Suprapubic skin (tissue), 4 donors: ENCODE data around the gene ARSK. TPM values are rescaled to one million over a fixed set of nuclear protein-coding genes. Genes with fewer than 3 reads are reported as not detected.

Source experiments
- DNase-seq, 2 donors: peaks; one replicate each; pipeline ENCODE4 v3.0.0-alpha.2; 2019; ENCODE audit warnings: low spot score in 2 of 2
- H3K27ac ChIP-seq: fragments of 200-600 bp; sonication (generic); one replicate; pipeline ENCODE4 v1.5.1; 2019
- H3K27me3 ChIP-seq: fragments of 200-600 bp; sonication (generic); one replicate; pipeline ENCODE4 v1.5.1; 2019
- H3K36me3 ChIP-seq: fragments of 200-600 bp; sonication (generic); one replicate; pipeline ENCODE4 v1.5.1; 2019
- H3K4me1 ChIP-seq: fragments of 200-600 bp; sonication (generic); one replicate; pipeline ENCODE4 v1.5.1; 2019
- H3K4me3 ChIP-seq: fragments of 200-600 bp; sonication (generic); one replicate; pipeline ENCODE4 v1.5.1; 2019; ENCODE audit warnings: mild to moderate bottlenecking
- H3K9me3 ChIP-seq: fragments of 200-600 bp; sonication (generic); one replicate; pipeline ENCODE4 v1.5.1; 2019
- EP300 ChIP-seq: sonication (generic); formaldehyde crosslinking; IDR thresholded peaks from one replicate; pipeline ENCODE4 v1.6.1; 2017; ENCODE audit warnings: antibody characterized with exemption
- POLR2A ChIP-seq, 2 donors: fragments of 450-650 bp; IDR thresholded peaks; one replicate each; pipeline ENCODE4 v1.6.1; 2017; ENCODE audit warnings: antibody characterized with exemption in 2 of 2, mild to moderate bottlenecking in 2 of 2, moderate library complexity in 2 of 2
- POLR2AphosphoS5 ChIP-seq, 3 donors: sonication (generic); formaldehyde crosslinking; IDR thresholded peaks; one replicate each; pipeline ENCODE4 v1.6.1; 2017; ENCODE audit warnings: antibody characterized with exemption in 3 of 3
- WGBS: methylation state at CpG from one replicate; pipeline ENCODE4 v1.1.5; 2018; 5-methylcytosine and 5-hydroxymethylcytosine counted together
- total RNA-seq, 4 donors: library from RNA; depleted of rRNA; stranded (reverse); fragments of >200 nt; gene quantifications; one replicate each; pipeline ENCODE4 v1.1.0, GENCODE V29; 2016
- TF ChIP-seq, protein P1 (sequence below), 2 donors: fragments of 200-600 bp in 1 of 2; fragments of 450-650 bp in 1 of 2; sonication (generic) in 1 of 2; IDR thresholded peaks; one replicate each; pipeline ENCODE4 v1.5.1; 2016 to 2019; ENCODE audit warnings: antibody characterized with exemption in 2 of 2, mild to moderate bottlenecking in 1 of 2, moderate library complexity in 1 of 2

ARSK gene
- total RNA-seq, 4 donors from 2014 or later, result 5.4 to 10.6 (median 8.1) TPM

DNA sequence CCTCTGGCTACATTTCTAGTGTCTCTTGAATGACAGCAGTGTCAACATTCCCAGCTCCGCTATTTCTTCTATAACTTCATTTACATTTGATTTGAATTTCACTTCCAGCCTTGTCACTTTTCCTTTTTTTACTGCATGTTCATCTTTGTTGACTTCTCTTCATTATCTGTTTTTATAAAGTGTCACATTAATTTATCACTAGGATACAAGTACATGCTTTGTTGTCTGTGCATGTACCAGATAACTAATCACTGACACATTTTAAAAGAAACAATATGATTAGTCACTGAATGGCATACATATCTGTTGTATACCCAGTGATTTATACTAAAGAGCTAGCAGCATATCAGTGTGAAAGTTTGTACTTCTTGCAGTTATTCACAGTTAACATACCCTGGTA is 29.1 kb downstream of the ARSK start:
- Histone ChIP-seq H3K27ac (no peak overlapping the region), H3K4me1 (no peaks in the 10 kb centered on the region), H3K36me3 (no peaks in the 10 kb centered on the region), H3K4me3 (no peak overlapping the region), H3K9me3 (no peaks in the 10 kb centered on the region), H3K27me3 (no peaks in the 10 kb centered on the region)
- 100% methylated on average over 1 of the region's 1 CpG for WGBS
- DNase-seq, result no peak
- no peak for TF ChIP-seq POLR2A (IDR thresholded peaks at IDR 0.05)
- TF ChIP-seq, protein P1, sequence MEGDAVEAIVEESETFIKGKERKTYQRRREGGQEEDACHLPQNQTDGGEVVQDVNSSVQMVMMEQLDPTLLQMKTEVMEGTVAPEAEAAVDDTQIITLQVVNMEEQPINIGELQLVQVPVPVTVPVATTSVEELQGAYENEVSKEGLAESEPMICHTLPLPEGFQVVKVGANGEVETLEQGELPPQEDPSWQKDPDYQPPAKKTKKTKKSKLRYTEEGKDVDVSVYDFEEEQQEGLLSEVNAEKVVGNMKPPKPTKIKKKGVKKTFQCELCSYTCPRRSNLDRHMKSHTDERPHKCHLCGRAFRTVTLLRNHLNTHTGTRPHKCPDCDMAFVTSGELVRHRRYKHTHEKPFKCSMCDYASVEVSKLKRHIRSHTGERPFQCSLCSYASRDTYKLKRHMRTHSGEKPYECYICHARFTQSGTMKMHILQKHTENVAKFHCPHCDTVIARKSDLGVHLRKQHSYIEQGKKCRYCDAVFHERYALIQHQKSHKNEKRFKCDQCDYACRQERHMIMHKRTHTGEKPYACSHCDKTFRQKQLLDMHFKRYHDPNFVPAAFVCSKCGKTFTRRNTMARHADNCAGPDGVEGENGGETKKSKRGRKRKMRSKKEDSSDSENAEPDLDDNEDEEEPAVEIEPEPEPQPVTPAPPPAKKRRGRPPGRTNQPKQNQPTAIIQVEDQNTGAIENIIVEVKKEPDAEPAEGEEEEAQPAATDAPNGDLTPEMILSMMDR (IDR thresholded peaks at IDR 0.05), result no peak
- TF ChIP-seq POLR2AphosphoS5 (IDR thresholded peaks at IDR 0.05), result no peak
- no peak for TF ChIP-seq EP300

DNA sequence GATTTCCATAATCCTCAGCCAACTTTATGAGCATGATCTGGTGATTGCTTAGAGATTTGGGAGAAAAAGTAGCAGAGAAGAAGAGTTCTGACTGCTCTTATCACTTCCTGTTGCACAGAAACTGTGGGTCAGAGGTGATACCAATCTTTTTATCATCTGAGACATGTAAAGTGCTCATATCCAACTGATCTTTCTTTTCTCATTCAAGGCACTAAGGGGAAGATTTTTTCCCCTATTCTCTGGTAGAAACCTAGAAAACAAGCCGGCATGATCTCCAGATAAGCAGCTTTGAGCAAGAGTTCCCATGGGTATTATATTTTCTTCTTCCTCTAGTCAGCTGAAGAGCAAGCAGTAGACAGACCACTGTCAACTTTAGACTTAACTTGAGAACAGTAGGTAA is 36.0 kb downstream of the ARSK start:
- Histone ChIP-seq H3K36me3 (no peaks in the 10 kb centered on the region), H3K4me3 (no peak overlapping the region), H3K4me1 (no peaks in the 10 kb centered on the region), H3K27ac (no peak overlapping the region), H3K9me3 (no peaks in the 10 kb centered on the region), H3K27me3 (no peaks in the 10 kb centered on the region)
- 66% methylated on average over 1 of the region's 1 CpG for WGBS
- no peak for DNase-seq
- TF ChIP-seq, protein P1 (IDR thresholded peaks at IDR 0.05), result no peak
- no peak for TF ChIP-seq POLR2A (IDR thresholded peaks at IDR 0.05)
- no peak for TF ChIP-seq EP300
- TF ChIP-seq POLR2AphosphoS5 (IDR thresholded peaks at IDR 0.05), result no peak

DNA sequence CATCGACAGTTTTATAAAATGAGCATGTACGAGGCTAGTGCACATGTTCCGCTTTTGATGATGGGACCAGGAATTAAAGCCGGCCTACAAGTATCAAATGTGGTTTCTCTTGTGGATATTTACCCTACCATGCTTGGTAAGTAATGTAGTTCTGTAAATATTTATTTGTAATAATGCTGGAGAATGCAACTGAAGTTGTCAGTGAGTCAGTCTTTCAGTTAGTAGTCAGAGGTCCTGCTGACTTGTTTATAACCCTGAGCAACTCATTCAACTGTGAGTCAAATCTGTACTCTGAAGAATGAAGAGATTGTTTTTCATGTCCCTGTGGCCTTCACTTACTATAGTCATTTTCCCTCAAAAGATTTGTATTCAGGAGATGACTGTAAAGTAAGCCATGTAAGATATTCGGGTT is 36.6 kb downstream of the ARSK start:
- Histone ChIP-seq H3K4me1 (no peaks in the 10 kb centered on the region), H3K27ac (no peak overlapping the region), H3K27me3 (no peaks in the 10 kb centered on the region), H3K9me3 (no peaks in the 10 kb centered on the region), H3K4me3 (no peak overlapping the region), H3K36me3 (no peaks in the 10 kb centered on the region)
- WGBS, result 87% methylated on average over 5 of the region's 5 CpGs
- TF ChIP-seq POLR2AphosphoS5 (IDR thresholded peaks at IDR 0.05), result no peak
- TF ChIP-seq, protein P1 (IDR thresholded peaks at IDR 0.05), result no peak
- no peak for TF ChIP-seq EP300
- no peak for TF ChIP-seq POLR2A (IDR thresholded peaks at IDR 0.05)
- no peak for DNase-seq

DNA sequence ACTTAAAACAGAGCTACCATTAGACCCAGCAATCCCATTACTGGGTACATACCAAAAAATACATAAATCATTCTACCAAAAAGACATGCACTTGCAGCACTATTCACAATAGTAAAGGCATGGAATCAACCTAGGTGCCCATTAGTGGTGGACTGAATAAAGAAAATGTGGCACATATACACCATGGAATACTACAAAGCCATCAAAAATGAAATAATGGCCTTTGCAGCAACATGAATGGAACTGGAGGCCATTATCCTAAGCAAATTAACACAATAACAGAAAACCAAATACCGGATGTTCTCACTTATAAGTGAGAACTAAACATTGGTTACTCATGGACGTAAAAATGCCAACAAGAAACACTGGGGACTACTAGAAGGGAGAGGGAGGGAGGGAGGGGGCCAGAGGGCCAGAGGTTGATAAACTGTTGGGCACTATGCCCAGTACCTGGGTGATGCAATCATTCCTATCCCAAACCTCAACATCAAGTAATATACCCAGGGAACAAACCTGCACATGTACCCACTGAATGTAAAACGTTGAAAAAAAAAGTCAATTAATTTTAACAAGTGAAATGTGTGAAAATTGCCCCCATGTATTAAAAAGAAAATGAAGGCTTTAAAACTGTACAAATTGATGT is 40.5 kb downstream of the ARSK start:
- no peak overlapping the region for H3K27ac ChIP-seq
- H3K27me3 ChIP-seq, result no peaks in the 10 kb centered on the region
- no peaks in the 10 kb centered on the region for H3K9me3 ChIP-seq
- TF ChIP-seq, protein P1 (IDR thresholded peaks at IDR 0.05), result no peak
- TF ChIP-seq POLR2AphosphoS5 (IDR thresholded peaks at IDR 0.05) (no peak), EP300 (no peak), POLR2A (IDR thresholded peaks at IDR 0.05) (no peak)
- no peaks in the 10 kb centered on the region for H3K4me1 ChIP-seq
- no peak overlapping the region for H3K4me3 ChIP-seq
- no peak for DNase-seq
- 95% methylated on average over 3 of the region's 3 CpGs for WGBS
- H3K36me3 ChIP-seq, result no peaks in the 10 kb centered on the region

DNA sequence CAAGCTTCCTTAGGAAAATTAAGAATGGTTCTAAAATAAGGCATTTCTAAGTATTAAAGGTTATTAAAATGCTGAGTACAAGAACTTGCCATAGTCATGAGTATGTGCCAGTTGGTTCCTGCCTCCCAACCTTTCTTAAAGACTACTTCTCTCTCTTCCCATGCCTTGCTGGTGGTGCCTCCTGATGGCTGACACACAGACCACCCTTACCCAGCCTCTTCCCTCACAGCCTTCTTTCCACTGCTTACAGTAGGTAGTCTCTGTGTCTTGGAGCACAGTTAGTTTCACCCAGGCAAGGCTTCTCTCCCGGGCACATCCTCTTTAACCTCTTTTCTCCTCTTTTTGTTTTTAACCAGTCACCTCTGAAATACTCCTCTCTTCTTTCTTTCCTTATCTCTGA is 44.4 kb downstream of the ARSK start:
- Histone ChIP-seq H3K9me3 (no peaks in the 10 kb centered on the region), H3K27ac (no peak overlapping the region), H3K36me3 (peaks cover 6% of the 10 kb centered on the region), H3K4me1 (no peaks in the 10 kb centered on the region), H3K4me3 (no peak overlapping the region), H3K27me3 (no peaks in the 10 kb centered on the region)
- no peak for DNase-seq
- no peak for TF ChIP-seq POLR2AphosphoS5 (IDR thresholded peaks at IDR 0.05)
- TF ChIP-seq, protein P1 (IDR thresholded peaks at IDR 0.05), result no peak
- no peak for TF ChIP-seq EP300
- no peak for TF ChIP-seq POLR2A (IDR thresholded peaks at IDR 0.05)
- 90% methylated on average over 1 of the region's 1 CpG for WGBS
